Uterine smooth muscle cell (primary cell): ENCODE measurements around the gene EIF4ENIF1. TPM values are rescaled to one million over a fixed set of nuclear protein-coding genes. Genes with fewer than 3 reads are reported as not detected.

Experiments
- total RNA-seq: library from RNA; depleted of rRNA; stranded (reverse); fragments of >200 nt; gene quantifications from 2 replicates; pipeline ENCODE4 v1.2.3, GENCODE V29; 2014

EIF4ENIF1 gene, protein sequence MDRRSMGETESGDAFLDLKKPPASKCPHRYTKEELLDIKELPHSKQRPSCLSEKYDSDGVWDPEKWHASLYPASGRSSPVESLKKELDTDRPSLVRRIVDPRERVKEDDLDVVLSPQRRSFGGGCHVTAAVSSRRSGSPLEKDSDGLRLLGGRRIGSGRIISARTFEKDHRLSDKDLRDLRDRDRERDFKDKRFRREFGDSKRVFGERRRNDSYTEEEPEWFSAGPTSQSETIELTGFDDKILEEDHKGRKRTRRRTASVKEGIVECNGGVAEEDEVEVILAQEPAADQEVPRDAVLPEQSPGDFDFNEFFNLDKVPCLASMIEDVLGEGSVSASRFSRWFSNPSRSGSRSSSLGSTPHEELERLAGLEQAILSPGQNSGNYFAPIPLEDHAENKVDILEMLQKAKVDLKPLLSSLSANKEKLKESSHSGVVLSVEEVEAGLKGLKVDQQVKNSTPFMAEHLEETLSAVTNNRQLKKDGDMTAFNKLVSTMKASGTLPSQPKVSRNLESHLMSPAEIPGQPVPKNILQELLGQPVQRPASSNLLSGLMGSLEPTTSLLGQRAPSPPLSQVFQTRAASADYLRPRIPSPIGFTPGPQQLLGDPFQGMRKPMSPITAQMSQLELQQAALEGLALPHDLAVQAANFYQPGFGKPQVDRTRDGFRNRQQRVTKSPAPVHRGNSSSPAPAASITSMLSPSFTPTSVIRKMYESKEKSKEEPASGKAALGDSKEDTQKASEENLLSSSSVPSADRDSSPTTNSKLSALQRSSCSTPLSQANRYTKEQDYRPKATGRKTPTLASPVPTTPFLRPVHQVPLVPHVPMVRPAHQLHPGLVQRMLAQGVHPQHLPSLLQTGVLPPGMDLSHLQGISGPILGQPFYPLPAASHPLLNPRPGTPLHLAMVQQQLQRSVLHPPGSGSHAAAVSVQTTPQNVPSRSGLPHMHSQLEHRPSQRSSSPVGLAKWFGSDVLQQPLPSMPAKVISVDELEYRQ
- total RNA-seq = 10.4 and 10.6 TPM in 2 replicates

DNA sequence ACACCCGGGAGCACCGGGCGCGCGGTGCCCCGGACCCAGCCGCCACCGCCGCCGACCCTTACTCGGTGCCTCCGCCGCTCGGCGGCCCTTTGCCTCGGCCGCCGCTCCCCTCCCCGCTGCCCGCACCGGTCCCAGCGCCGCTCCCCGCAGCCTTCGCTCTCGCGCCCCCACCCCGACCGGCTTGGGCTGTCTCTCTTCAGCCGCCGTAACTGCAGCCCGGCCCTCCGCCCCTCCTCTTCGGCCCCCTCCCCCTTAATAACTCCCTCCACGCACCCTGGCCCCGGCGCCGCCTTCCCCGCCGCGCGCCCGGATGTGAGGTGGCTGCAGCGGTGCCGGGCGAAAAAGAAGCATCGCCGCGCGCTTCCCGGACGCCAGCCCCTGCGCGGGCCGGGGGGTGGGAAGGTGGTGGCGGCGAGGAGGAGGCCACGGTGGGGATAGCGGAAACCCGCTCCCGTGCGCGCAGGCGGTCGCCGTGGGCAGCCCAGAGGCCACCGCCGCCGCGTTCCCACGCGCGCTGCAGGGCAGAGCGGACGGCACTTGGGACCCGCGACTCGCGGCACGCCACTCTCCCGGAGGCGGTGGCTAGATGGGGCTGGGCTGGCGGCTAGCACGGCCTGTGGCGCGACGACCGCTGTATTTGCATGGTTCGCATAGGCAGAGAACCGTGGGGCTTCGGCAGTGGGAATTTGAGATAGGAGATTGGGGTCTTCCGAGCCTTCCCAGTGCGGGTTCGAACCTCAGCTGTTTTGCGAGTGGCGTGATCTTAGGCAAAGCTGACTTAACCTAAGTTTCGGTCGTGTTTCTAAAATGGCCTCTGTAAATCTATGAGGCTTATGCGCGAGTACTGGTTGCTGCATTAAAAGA lies at the start of gene EIF4ENIF1:
EIF4ENIF1 (minus strand) TSS at position 211 of the 864 bp plus-strand sequence. CDS start 1,124 bp downstream, outside the sequence.

DNA sequence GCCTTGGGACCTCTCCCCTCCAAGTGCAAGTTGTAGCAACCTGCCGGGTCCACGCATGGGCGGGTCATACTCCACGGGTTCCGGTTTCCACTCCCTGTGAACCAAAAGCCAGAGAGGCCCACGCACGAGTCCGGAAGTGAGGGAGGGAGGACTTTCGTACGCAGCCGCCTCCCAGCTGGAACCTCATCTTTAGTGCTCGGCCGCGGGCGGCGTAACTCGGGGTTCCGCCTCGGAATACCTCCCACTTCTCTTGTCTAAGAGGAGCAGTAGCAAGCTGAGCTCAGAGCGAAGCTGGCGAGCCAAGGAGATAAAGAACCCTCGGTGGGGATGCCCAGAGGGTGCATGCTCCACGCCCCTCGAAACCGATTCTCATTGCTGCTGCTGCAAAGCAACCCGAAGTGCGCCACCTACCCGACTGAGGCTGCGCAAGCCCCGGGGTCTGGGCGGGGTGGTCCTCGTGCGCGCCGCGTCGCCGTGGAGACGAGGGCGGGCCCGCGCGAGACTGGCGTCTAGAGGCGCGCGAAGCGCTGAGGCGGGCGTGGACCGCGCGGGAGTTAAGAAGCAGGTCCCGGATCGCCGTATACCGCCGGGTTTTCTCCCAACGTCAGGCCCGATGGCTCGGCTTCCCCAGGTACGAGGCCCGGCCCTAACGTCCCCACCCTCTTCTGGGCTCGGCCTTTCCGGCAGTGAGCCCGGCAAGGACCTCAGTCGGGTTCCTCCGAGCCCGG lies 6.5 kb upstream of the EIF4ENIF1 start, which contains the start of gene SFI1:
SFI1 (plus strand) TSS at position 530 of the 728 bp plus-strand sequence. CDS start 11,749 bp downstream, outside the sequence.

GRCh38 chr22:31399211-31400022 lies 90.2 kb downstream of the EIF4ENIF1 start, which contains the start of gene DRG1:
Gene DRG1 (plus strand): TSS chr22:31399604. CDS start chr22:31399684, 80 bp downstream.

Other genes starting within 250 kb of the EIF4ENIF1 start
- gene PIK3IP1, start 197.4 kb downstream of the EIF4ENIF1 start, total RNA-seq = 22.2 and 22.7 TPM in 2 replicates
- 11.4 and 11.7 TPM in 2 replicates for gene PATZ1, start 143.5 kb downstream of the EIF4ENIF1 start, total RNA-seq
- gene DRG1, start 90.2 kb downstream of the EIF4ENIF1 start, total RNA-seq = 72.2 and 93.1 TPM in 2 replicates
- 22.1 and 28.6 TPM in 2 replicates for gene SFI1, start 6.7 kb upstream of the EIF4ENIF1 start, total RNA-seq
- 45.4 and 47.7 TPM in 2 replicates for gene PISD, start 172.4 kb upstream of the EIF4ENIF1 start, total RNA-seq